ENCODE measurements around the gene CSNK2A3.
A peak's percentile ranks its signal among the peaks of the same experiment; 100 is the strongest.
"Not testable (repeated sequence)": the region's sequence is repeated elsewhere in the genome, so short reads cannot be mapped to it uniquely, and the experiment has no call there.

The CSNK2A3 gene

GRCh38 chr11:11352878-11353277, at the start of gene CSNK2A3:
Gene CSNK2A3, minus strand, starts transcription at chr11:11353250. Its CDS starts 131 bp downstream, at chr11:11353119.
- DNase-seq = not testable (repeated sequence)

GRCh38 chr11:11401960-11402535, 49.0 kb upstream of the CSNK2A3 start:
- no peak for DNase-seq

- DNase-seq = no peak
These were observed 47.7 kb upstream of the CSNK2A3 start for GRCh38 chr11:11400635-11401232.

GRCh38 chr11:11400121-11400520, 47.1 kb upstream of the CSNK2A3 start:
- no peak for DNase-seq

GRCh38 chr11:11397781-11398180, 44.7 kb upstream of the CSNK2A3 start:
- no peak for DNase-seq

GRCh38 chr11:11397036-11397415, 44.0 kb upstream of the CSNK2A3 start:
- DNase-seq = no peak

- DNase-seq = peak; percentile 50
These were observed 43.4 kb upstream of the CSNK2A3 start for GRCh38 chr11:11396301-11397035.

GRCh38 chr11:11395126-11395525, 42.1 kb upstream of the CSNK2A3 start:
- no peak for DNase-seq

GRCh38 chr11:11394241-11394640, 41.2 kb upstream of the CSNK2A3 start:
- DNase-seq = no peak

- DNase-seq = no peak
These were observed 38.9 kb upstream of the CSNK2A3 start for GRCh38 chr11:11391796-11392463.

GRCh38 chr11:11391169-11391568, 38.1 kb upstream of the CSNK2A3 start:
- no peak for DNase-seq

GRCh38 chr11:11390068-11390771, 37.2 kb upstream of the CSNK2A3 start:
- no peak for DNase-seq

GRCh38 chr11:11389238-11389637, 36.2 kb upstream of the CSNK2A3 start:
- DNase-seq = no peak

GRCh38 chr11:11387622-11388305, 34.7 kb upstream of the CSNK2A3 start:
- DNase-seq = no peak

GRCh38 chr11:11387207-11387606, 34.2 kb upstream of the CSNK2A3 start:
- no peak for DNase-seq

- no peak for DNase-seq
These were observed 31.8 kb upstream of the CSNK2A3 start for GRCh38 chr11:11384829-11385228.

- no peak for DNase-seq
These were observed 30.9 kb upstream of the CSNK2A3 start for GRCh38 chr11:11383995-11384394.

- DNase-seq = no peak
These were observed 29.9 kb upstream of the CSNK2A3 start for GRCh38 chr11:11382858-11383532.

GRCh38 chr11:11381471-11382105, 28.5 kb upstream of the CSNK2A3 start:
- DNase-seq = no peak

GRCh38 chr11:11380883-11381282, 27.8 kb upstream of the CSNK2A3 start:
- DNase-seq = no peak

- DNase-seq = no peak
These were observed 27.3 kb upstream of the CSNK2A3 start for GRCh38 chr11:11380340-11380739.
